K562 (cell line): ENCODE results near the gene LETM1. TPM values are rescaled to one million over a fixed set of nuclear protein-coding genes. Genes with fewer than 3 reads are reported as not detected.

ENCODE experiments used
- CEBPG ChIP-seq, 3 experiments: fragments of 200-800 bp in 1 of 3; sonication (Bioruptor generic) in 1 of 3; sonication (generic) in 1 of 3; formaldehyde crosslinking in 1 of 3; IDR thresholded peaks in 2 of 3; conservative IDR thresholded peaks in 1 of 3; 2 replicates each; pipeline versions ENCODE4 v1.6.1 to v1.8.0; 2016 to 2022; ENCODE audit warnings: missing compliant biosample characterization in 2 of 3, missing genetic modification characterization in 2 of 3, mild to moderate bottlenecking in 1 of 3, missing genetic modification reagents in 1 of 3
- EP400 ChIP-seq: fragments of 450-650 bp; IDR thresholded peaks from 2 replicates; pipeline ENCODE4 v1.6.1; 2017; ENCODE audit warnings: antibody characterized with exemption, mild to moderate bottlenecking, moderate library complexity
- MYBL2 ChIP-seq, 2 experiments: fragments of 450-650 bp in 1 of 2; sonication (generic) in 1 of 2; formaldehyde crosslinking in 1 of 2; IDR thresholded peaks; 2 replicates each; pipeline versions ENCODE4 v1.6.1 to v1.8.1; 2017 to 2022; ENCODE audit warnings: borderline replicate concordance in 1 of 2, inconsistent platforms in 1 of 2, low read depth in 1 of 2, mild to moderate bottlenecking in 1 of 2, missing genetic modification reagents in 1 of 2, moderate library complexity in 1 of 2
- POLR3A ChIP-seq: IDR thresholded peaks from 2 replicates; pipeline ENCODE4 v1.6.1; 2011; ENCODE audit warnings: borderline replicate concordance, mild to moderate bottlenecking, moderate library complexity; ENCODE audit not compliant: insufficient read length, insufficient read depth; ENCODE audit errors: extremely low read depth
- SMARCB1 ChIP-seq: IDR thresholded peaks from 2 replicates; pipeline ENCODE4 v1.6.1; 2011; ENCODE audit warnings: improper control_type of control experiment, low read depth; ENCODE audit not compliant: insufficient read length
- ZNF277 ChIP-seq: fragments of 250-450 bp; sonication (Bioruptor Pico); IDR thresholded peaks from 2 replicates; pipeline ENCODE4 v1.8.0; 2022; ENCODE audit warnings: inconsistent platforms, mild to moderate bottlenecking, moderate library complexity, borderline replicate concordance
- ZNF695 ChIP-seq: fragments of 450-650 bp; formaldehyde crosslinking; IDR thresholded peaks from 2 replicates; pipeline ENCODE4 v1.4.0; 2020; ENCODE audit warnings: mild to moderate bottlenecking, moderate library complexity
- ZZZ3 ChIP-seq: fragments of 450-650 bp; IDR thresholded peaks from 2 replicates; pipeline ENCODE4 v1.6.1; 2016; ENCODE audit warnings: antibody characterized with exemption, mild to moderate bottlenecking, moderate library complexity
- polyA plus RNA-seq, 8 experiments: library from polyadenylated mRNA; depleted of rRNA in 4 of 8; stranded (reverse) in 5 of 8; unstranded in 3 of 8; fragments of >200 nt; fragmentation: Nextera tagmentation in 2 of 8; fragmentation: Illumina TruSeq in 1 of 8; extraction: Ambion mirVana in 2 of 8; extraction: Trizol in 1 of 8; gene quantifications; 2 replicates each; pipeline versions ENCODE4 v1.2.1 to v1.2.3, GENCODE V29; 2011 to 2014; ENCODE audit warnings: inconsistent platforms in 1 of 8, missing spikeins in 1 of 8
- total RNA-seq, 7 experiments: library from RNA; depleted of rRNA in 6 of 7; stranded (reverse); fragments of >200 nt in 6 of 7; fragmentation: Illumina TruSeq in 2 of 7; extraction: Trizol in 2 of 7; gene quantifications; 2 replicates each; pipeline versions ENCODE4 v1.2.1 to v1.2.3, GENCODE V29; 2011 to 2021; ENCODE audit warnings: low replicate concordance in 1 of 7
- TF ChIP-seq, protein P1 (sequence below): fragments of 150-350 bp; conservative IDR thresholded peaks from 2 replicates; pipeline ENCODE4 v1.6.1; 2014; ENCODE audit warnings: low read length
- TF ChIP-seq, protein P2 (sequence below): fragments of 450-650 bp; formaldehyde crosslinking; IDR thresholded peaks from 2 replicates; pipeline ENCODE4 v1.4.0; 2020; ENCODE audit warnings: mild to moderate bottlenecking, mixed read lengths
- TF ChIP-seq, protein P3 (sequence below): fragments of 450-650 bp; formaldehyde crosslinking; conservative IDR thresholded peaks from 2 replicates; pipeline ENCODE4 v1.4.0; 2022; ENCODE audit warnings: mild to moderate bottlenecking, missing genetic modification characterization

Gene LETM1
- total and polyA plus RNA-seq, 9 of the 15 experiments (the other 6 are each of a cell fraction or from before 2014, with no cell fraction given): 3.9 to 109 (median 35.0) TPM

- TF ChIP-seq ZNF277 (CRISPR knock-in tag) (no peak), SMARCB1 (no peak), EP400 (no peak), ZZZ3 (no peak), ZNF695 (CRISPR knock-in tag) (no peak), POLR3A (no peak), CEBPG (CRISPR knock-in tag; IDR thresholded peaks at IDR 0.05) (peak; percentile 37; the same call in 1 of the 2 replicates), CEBPG (tag; conservative IDR thresholded peaks at IDR 0.05 in 1 of 2, IDR thresholded peaks at IDR 0.05 in 1 of 2) (0 out of 4 replicates have a peak, but pooled peaks of 1 of the 2 experiments have one; percentile 17), MYBL2 (IDR thresholded peaks at IDR 0.05; ENCODE audit: low read depth) (no peak), MYBL2 (CRISPR knock-in tag; IDR thresholded peaks at IDR 0.05; ENCODE audit: borderline replicate concordance) (no peak)
- TF ChIP-seq, protein P1, sequence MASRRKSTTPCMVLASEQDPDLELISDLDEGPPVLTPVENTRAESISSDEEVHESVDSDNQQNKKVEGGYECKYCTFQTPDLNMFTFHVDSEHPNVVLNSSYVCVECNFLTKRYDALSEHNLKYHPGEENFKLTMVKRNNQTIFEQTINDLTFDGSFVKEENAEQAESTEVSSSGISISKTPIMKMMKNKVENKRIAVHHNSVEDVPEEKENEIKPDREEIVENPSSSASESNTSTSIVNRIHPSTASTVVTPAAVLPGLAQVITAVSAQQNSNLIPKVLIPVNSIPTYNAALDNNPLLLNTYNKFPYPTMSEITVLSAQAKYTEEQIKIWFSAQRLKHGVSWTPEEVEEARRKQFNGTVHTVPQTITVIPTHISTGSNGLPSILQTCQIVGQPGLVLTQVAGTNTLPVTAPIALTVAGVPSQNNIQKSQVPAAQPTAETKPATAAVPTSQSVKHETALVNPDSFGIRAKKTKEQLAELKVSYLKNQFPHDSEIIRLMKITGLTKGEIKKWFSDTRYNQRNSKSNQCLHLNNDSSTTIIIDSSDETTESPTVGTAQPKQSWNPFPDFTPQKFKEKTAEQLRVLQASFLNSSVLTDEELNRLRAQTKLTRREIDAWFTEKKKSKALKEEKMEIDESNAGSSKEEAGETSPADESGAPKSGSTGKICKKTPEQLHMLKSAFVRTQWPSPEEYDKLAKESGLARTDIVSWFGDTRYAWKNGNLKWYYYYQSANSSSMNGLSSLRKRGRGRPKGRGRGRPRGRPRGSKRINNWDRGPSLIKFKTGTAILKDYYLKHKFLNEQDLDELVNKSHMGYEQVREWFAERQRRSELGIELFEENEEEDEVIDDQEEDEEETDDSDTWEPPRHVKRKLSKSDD: no peak
- TF ChIP-seq, protein P2, sequence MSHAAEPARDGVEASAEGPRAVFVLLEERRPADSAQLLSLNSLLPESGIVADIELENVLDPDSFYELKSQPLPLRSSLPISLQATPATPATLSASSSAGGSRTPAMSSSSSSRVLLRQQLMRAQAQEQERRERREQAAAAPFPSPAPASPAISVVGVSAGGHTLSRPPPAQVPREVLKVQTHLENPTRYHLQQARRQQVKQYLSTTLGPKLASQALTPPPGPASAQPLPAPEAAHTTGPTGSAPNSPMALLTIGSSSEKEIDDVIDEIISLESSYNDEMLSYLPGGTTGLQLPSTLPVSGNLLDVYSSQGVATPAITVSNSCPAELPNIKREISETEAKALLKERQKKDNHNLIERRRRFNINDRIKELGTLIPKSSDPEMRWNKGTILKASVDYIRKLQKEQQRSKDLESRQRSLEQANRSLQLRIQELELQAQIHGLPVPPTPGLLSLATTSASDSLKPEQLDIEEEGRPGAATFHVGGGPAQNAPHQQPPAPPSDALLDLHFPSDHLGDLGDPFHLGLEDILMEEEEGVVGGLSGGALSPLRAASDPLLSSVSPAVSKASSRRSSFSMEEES (CRISPR knock-in tag): no peak
- TF ChIP-seq, protein P3, sequence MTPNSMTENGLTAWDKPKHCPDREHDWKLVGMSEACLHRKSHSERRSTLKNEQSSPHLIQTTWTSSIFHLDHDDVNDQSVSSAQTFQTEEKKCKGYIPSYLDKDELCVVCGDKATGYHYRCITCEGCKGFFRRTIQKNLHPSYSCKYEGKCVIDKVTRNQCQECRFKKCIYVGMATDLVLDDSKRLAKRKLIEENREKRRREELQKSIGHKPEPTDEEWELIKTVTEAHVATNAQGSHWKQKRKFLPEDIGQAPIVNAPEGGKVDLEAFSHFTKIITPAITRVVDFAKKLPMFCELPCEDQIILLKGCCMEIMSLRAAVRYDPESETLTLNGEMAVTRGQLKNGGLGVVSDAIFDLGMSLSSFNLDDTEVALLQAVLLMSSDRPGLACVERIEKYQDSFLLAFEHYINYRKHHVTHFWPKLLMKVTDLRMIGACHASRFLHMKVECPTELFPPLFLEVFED (CRISPR knock-in tag): no peak
Measured at GRCh38 chr4:1879485-1879884, 23.5 kb upstream of the LETM1 start (continued).
